OCI-LY3 (cell line): Measurements from ENCODE around the gene SRL.

Source experiments
- EZH2phosphoT487 ChIP-seq: fragments of 200-600 bp; shearing (Covaris generic); IDR thresholded peaks from 2 replicates; pipeline ENCODE4 v1.6.1; 2018; ENCODE audit warnings: antibody characterized with exemption, mixed run types, low read depth
- TF ChIP-seq, protein P1 (sequence below): fragments of 200-600, 300-600 bp; sonication (generic); IDR thresholded peaks from 2 replicates; pipeline ENCODE4 v1.5.1; 2014; ENCODE audit warnings: antibody characterized with exemption, low read length, low read depth

DNA sequence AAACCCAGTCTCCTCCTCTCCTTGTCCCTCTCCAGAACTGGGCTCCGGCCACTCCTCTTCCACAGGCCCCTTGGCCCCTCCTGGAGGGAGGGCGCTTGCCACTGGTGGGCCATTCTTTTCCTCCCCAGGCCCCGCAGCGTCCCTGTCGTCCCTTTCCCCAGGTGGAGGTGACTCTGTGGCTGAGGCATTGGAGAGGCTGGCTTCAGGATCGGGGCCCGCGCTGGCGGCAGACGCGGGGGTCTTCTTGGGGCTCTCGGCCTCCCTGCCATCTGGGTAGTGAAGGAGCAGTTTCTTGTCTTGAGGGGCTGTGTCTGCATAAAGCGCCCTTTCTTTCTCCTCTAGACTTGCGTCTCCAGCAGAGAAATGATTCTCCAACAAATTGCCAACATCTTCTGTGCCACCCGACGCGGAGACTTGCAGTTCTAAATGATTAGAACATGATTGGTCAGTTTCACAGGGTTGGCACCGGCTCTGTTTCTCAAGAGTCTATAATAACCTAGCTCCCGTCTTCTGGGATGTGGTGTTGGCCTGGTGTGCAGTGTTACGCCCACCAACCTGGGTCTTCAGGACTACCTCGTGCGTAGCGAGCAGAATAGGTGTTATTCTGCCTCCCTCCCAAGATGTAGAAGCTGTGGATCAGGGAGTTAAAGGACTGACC lies 34.1 kb downstream of the SRL start:
- TF ChIP-seq, protein P1, sequence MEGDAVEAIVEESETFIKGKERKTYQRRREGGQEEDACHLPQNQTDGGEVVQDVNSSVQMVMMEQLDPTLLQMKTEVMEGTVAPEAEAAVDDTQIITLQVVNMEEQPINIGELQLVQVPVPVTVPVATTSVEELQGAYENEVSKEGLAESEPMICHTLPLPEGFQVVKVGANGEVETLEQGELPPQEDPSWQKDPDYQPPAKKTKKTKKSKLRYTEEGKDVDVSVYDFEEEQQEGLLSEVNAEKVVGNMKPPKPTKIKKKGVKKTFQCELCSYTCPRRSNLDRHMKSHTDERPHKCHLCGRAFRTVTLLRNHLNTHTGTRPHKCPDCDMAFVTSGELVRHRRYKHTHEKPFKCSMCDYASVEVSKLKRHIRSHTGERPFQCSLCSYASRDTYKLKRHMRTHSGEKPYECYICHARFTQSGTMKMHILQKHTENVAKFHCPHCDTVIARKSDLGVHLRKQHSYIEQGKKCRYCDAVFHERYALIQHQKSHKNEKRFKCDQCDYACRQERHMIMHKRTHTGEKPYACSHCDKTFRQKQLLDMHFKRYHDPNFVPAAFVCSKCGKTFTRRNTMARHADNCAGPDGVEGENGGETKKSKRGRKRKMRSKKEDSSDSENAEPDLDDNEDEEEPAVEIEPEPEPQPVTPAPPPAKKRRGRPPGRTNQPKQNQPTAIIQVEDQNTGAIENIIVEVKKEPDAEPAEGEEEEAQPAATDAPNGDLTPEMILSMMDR: no peak
- TF ChIP-seq EZH2phosphoT487: no peak
